HG02610 (cell line): ENCODE results near the gene INPP5A.

Source experiments
- ATAC-seq: cut with Tn5 transposase; IDR thresholded peaks from one replicate; pipeline ENCODE4 v1.9.1; 2021; ENCODE audit warnings: mild to moderate bottlenecking, moderate library complexity; ENCODE audit not compliant: unreplicated experiment

INPP5A gene

DNA sequence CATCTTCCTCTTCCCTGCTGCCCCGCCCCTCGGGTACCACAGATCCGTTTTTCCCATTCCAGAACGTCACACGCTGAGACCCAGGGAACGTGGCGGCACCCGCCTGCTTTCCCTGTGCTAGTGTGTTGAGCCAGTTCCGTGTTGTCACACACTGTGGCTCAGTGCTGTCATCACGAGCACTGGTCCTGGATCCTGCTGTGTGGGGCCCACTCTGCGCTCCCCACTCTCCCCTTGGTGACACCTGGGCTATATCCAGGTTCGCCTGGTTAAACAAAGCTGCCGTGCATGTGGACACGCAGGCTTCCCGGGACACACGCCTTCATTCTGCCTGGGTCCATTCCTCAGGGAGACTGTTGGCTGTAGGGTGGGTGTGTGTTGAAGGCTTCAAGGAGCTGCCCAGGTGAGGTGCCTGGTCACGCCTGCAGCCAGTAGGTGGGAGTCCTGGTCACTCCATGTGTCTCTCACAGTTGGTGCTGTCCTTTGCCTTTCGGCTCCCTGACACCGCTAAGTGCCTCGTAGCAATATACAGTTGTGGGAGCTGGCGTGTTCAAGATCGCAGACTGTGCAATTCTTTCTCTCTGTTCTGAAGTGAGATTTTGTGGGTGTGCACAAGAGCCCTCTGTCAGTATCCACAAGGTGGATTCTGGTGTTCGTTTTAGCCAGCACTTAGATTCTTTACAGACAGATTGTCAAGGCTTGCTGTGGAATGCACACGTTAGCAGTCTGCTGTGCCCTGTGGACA, 88.6 kb downstream of the INPP5A start:
- no peak for ATAC-seq

DNA sequence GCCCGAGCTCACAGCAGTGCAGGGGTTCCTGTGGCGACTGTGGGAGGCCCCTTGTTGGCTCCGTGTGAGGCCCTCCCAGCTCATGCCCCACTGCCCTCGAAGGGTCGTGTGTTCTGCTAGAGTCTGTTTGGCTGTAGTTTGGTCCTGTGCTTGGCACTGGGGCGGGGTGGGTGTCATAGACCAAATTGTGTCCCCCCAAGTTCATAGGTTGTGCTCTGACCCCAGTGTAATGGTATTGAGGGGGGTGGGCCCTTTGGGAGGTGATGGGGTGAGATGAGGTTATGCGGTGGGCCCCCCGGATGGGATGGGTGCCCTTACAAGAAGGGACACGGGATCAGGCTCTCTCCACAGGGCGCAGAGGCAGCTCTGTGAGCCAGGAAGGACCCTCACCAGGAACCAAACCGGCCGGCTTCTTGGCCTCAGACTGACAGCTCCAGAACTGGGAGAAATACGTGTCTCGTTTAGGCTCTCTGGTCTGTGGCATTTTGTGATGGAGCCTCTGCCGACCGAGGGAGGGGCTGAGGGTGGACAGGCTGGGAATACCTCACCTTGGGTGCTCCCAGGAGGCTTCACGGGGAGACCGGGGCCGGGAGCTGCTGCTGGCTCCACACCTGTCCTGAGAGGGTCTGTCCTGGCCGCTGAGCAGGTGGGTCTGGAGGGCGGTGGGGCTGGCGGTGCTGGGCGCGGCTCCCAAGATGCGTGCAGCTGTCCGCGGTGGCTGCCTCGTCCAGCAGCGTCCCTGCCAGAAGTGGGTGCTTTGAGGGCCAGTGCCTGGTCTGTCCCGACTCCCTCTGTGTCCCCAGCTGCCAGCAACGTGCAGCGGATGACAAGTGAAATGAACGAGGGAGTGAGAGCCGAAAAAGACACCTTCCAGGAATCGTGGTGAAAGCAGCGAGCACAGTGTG, 89.4 kb downstream of the INPP5A start:
- ATAC-seq, result no peak

DNA sequence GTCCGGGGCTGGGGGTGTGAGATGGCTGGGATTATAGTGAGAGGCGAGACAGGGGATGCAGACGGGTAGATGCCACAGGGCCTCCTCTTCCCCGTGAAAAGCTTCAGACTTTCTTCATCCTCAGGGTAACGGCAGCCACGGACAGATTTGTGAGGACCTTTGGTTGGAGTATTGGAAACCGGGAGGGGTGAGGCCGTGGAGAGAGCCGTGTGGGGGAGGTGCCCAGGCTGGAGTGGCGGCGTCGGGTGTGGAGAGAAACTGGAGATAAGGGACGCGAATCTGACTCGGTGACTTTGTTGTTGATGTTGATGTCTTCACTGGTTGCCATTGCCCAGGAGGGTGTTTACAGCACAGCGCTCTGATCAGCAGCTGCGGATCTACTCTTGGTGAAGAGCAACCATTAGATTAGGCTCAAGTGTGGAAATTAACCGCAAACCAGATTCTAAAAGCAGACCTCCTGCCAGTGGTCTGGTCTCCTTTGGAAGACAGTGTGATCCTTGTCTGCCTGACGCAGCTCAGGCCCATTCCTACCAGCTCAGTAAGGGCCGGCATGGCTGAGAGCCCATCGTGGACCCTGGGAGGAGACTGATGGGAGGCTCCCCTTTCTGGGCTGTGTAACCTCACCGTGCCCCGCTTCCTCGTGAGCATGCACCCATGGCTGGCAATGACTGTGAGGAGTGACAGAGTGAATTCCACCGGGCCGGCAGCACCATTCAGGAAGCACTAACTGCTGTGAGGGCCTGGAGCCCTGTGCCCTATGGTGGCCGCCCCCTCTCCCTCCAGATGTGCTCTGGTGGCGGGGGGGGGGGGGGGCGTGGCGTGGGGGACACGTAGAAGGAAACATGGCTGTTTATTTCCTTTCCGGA, 90.3 kb downstream of the INPP5A start:
- ATAC-seq, result no peak

DNA sequence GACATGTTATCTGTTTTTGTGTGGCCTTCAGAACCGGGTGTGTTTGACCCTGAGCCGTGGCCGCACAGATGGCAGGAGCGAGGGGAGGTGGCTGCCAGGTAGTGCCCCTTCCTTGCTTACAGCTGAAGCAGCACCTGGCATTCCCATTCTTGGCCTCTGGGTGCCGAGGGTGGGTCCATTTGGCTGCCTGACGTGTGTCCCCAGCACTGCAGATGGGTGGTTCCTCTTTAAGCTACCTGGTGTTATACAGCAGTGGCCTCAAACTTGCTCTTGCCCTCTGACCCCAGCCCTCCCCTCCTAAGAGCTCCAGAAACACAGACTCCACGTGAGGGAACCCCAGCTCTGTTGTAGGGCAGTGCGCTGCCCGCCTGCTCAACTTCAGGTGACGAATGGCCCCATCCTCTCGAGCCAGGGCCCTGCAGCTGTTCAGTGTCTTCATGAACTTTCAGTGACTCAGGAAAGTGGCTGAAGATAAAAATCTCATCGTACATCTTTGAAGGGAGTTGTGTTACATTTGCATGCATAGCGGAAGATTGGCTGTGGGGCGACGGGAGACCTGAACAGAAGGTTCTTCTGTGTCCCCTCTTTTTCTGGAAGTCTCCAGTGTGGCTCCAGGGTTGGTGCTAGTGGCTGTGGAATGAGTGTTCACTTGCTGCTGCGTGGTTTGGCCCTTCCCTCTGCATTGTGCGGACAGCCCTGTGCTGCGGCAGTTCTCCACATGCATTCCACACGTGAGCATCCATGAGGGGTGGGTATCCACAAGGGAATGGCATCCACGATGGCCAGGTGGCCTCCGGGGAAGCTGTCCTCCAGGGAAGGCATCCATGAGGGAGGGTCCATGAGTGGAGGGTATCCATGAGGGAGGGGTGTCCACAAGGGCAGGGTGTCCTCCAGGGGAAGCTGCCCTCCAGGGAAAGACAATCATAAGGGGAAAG, 91.6 kb downstream of the INPP5A start:
- no peak for ATAC-seq

DNA sequence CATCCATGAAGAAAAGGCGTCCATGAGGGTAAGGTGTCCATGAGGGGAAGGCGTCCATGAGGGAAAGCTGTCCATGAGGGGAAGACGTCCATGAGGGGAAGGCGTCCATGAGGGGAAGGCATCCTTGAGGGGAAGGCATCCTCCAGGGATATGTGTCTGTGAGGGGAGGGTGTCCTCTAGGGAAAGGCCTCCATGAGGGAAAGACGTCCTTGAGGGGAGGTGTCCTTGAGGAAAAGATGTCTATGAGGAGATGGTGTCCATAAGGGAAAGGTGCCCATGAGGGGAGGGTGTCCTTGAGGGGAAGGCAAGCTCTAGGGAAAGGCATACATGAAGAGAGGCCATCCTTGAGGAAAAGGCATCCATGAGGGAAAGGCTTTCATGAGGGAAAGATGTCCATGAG, 92.6 kb downstream of the INPP5A start:
- no peak for ATAC-seq

DNA sequence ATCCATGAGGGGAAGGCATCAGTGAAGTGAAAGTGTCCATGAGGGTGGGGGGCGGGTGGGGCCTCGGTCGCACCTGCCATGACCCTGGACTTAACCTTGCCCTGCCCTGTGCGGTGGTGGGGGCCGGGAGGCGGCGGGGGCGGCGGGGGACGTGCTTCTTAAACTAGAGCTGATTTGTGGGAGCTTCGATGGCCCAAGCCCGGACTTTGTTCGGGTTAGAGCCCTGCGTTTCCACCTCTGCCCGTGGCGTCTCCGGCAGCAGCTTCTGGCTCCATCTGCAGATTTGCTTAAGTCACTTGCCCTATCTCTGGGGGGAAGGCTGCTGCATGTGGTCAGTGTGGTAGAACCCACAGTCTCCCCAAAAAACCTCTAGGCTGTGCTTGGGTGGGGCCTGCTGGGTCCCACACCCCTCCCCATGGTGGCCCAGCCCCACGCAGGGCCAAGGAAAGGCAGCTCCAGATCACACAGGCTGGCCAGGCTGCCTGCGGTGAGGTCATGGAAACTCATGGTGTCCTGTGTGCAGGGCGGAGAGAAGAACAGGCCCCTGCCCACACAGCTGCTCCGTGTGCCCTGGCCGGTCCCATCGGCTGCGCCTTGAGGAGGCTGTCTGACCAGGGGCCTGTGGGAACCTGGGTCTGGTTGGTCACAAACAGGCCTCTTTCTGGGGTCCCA, 93.2 kb downstream of the INPP5A start:
- ATAC-seq, result no peak

DNA sequence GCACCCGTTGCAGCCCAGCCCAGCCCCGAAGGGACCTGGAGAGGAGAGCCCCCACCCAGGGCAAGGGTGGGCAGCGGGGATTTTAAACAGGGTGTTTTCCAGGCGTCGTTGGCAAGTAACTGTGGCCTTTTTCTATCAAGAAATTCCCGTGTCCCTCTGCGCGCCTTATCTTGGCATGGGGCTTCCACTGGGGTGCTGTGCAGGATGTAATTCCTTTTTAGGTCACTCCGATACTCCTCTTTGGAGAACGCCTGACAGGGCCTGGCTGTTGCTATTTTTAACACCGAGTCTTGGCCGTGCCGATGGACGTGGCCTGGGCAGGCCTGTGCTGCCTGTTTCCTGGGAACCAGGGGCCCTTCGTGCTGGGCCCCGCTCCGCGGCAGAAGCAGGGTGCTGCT, 93.8 kb downstream of the INPP5A start:
- no peak for ATAC-seq

DNA sequence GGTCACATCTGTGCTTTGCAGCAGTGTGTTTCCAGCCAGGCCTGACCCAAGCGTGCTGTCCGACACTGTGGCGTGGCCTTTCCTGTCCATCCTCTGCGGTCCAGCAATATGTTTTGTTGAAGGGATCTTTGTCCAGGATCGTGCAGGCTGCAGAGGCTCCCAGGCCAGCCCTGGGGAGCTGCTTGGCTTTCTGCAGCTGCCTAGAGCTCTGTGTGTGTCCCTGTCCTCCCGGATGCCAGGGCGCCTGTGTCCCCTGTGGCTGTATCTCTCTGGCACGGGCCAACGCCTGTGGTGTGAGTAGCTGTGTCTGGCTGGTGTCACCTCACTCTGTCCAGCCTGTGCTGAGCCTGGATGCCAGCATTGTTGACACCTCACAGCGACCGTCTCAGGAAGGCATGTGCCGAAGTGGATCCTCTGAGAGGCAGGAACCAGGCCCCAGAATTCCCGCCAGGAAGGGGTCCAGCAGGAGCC, 94.5 kb downstream of the INPP5A start:
- ATAC-seq, result no peak

DNA sequence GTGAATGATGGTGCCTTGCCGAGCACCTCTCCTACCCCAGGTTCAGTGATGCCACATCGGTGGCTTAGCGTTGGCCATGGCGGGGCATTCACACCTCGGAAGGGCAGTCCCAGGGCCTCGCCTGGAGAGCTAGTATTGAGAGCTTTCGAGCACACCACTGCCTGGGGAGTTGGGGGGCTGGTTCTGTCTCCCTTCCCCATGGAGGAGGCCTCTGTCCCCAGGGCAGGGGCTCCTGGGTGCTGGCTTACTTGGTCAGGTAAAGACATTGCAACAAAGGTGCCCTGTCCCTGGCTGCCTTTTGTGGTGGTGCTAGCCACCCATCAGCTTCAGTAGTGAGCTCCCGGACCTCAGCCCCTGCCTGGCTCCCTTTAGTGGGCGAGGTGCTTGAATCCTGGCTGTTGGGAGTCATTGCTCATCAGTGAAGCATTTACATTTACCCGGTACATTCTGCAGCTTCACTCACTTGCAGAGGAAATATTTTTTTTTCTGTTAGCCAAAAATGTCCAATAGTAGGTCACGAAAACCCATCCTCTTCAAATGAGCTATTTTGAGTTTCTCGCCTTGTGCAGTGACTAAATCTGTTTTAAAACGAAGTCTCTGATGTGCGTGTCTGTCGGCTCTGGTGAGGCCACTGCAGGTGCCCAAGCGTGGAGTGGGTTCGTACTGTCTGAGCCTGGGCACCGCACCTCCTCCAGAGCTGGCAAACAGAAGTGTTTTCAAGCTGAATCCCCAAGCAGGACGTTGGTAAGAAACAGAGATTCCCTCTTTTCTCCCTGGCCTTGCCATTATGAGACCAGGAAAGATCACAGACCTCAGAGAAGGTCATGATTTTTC, 95.5 kb downstream of the INPP5A start:
- no peak for ATAC-seq

DNA sequence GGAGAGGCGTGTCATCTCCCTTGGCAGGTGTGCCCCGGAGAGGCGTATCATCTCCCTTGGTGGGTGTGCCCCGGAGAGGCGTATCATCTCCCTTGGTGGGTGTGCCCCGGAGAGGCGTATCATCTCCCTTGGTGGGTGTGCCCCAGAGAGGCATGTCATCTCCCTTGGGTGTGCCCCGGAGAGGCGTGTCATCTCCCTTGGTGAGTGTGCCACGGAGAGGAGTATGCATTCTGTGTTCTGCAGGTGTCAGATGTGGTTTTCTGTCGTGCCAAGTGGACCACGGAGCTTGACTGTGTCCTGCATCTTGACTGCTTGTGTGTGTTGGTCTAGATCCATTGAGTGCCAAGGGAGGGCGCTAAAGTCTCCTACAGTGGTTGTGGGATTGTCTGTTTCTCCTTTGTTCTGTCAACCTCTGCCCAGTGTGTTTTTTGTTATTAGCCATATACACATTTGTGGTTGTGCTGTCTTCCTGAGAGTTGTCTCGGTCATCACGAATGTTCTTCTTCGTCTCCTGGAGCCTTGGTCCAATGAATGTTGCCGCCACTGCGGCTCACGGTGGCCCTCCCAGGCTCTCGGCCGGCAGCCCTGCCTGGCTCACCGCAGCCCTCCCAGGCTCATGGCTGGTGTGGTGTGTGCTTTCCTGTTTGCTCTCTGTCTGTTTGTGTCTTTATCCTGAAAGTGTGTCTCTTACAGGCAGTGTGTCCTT, 96.8 kb downstream of the INPP5A start:
- no peak for ATAC-seq

DNA sequence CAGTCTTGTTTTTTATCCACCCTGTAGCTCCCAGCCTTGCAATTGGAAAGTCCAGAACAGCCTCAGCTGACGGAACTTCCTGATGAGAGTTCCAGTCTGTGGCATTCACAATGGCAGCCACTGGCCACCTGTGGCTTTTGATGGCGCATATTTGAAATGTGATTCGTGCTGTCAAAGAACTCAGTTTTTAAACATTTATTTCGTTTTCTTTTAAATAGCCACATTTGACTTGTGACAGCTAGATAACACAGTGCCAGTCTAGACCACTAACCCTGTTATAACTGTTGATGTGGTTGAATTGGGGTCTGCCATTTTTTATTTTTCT, 97.3 kb downstream of the INPP5A start:
- no peak for ATAC-seq

DNA sequence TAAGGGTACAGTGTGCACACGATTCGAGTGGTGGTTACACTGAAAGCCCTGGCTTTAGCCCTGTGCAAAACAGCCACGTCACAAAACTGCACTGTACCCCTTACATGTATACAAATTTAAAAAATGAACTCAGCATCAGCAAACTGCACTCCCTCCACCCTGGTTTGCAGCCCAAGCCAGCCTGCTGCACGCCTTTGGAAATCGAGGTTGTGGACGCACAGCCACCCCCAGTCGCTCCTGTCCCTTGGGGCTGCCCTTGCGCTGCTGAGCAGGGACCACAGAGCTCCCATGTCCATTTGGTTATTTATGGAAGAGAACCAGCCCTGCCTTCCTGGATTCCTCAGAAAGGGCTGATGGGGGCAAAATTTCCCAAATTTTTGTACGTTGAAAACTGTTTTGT, 98.8 kb downstream of the INPP5A start:
- ATAC-seq, result no peak

DNA sequence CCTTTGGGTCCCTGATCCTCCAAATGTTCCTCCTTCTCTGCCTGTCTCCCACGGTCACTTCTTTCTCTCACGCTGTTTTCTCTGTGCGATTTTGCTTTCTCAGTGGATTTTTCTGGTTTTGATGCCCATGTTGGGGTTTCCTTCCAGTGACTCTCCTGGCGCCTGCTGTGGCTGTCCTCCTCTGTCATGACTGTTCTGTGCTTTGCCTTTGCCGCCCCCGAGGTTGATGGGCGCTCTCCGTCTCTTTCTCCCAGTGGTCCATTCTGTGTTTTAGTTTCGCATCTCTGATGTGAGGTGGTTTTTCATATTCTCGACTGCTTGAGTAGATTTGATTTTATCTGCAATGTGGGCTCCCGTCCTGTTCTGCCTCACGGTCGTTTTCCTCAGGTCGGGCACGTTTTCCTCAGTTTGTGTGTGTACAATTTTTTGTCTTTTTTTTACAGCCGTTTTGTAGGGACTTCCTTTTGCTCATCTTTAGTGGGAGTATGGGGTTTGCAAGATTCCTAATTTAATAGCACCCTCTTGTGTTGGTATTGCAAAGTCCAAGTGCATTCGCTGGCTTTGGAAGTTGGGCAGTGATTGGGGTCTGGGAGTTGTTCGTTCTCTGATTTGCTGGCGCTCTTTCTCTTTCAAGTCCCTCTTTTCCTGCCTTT, 100.0 kb downstream of the INPP5A start:
- no peak for ATAC-seq

DNA sequence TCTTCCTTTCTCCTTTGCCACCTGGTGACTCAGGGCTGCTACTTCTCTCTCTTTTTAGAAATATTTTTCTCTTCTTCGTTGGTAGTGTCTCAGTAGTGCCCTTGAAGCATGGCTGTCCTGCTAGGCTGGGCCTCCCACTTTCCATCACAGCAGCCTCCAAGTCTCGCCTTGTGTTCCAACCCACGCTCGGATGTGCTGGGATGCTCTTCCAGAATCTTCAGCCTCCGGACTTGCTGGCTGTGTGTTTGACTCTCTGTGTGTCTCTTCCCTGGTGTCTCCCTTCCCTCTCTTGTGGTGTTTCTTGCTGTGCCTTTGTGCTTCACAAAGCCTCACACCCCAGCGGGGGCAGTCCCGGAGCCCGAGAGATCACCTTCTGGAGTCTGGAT, 100.5 kb downstream of the INPP5A start:
- no peak for ATAC-seq

DNA sequence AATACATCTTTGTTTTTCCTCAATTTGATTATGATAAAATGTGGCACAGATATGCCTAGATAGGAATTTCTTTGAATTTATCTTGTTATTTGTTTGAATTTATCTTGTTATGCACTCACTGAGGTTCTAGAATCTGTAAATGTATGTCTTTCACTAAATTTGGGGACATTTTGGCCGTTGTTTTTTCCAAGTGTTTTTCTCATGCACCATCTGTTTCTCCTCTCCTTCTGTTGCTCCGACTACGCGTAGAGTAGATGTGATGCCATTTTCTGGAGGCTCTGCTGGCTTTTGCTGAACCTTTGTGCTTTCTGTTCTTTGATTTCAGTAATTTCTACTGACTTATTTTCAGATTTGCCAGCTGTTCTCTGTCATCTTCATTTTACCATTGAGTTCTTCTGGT, 101.9 kb downstream of the INPP5A start:
- no peak for ATAC-seq

DNA sequence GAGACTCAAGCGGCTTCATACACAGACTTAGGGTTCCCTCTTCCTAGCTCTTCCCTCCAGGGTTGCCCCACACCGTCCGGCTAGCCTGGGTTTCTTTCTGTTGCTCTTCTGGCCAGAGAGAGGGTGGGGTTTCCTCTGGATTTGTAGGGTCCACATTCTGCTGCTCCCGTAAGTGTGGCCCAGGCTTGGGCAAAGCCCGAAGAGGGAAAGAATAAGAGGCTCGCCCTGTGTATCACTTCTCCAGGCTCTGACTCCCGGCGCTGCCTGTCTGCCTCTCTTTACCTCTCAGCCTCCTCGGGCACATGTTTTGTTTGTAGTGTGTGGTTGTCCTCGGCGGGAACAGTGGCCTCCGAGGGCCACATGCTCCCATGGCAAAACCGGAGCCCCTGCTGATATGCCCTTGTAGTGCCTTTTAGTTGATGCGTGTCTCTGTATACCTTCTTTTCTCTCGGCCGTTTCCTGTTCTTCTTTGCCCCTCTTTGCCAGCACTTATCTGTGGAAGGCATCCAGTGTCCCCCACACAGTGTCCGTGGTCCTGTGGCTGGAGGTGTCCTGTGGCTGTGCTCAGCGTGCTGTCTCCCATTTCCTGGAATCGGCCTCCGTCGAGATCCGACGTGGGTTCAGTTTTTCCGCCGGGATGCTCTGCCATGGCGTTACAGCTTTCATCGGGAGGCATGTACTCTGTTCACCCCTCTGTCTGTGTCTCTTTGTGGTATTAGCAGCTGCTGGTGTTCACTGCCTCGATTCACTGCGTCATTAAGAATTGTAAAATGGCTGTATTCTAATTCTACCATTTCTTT, 102.9 kb downstream of the INPP5A start:
- no peak for ATAC-seq

DNA sequence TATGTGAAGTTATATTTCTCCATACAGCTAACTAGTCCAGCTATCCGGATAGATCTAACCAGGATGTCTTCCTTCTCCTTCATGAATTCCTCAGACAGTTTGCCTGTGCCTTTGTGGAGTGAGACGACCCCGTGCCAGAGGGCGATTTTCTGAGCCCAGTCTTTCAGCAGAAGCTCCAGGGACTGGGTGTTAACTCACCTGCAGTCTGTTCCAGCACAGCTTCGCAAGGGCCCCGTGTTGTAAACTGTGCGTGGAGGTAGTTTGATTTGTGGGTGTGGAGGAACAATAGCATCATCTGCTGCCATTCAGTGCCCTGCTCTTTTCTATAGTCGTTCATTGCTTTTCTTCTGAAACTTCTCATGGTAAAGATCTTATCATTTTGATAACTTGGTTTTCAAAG, 103.8 kb downstream of the INPP5A start:
- no peak for ATAC-seq
